GM10266 (cell line): Measurements from ENCODE around the gene DNAI1.

Experiments used
- DNase-seq: peaks from one replicate; pipeline ENCODE4 v3.0.0; 2012; ENCODE audit errors: extremely low spot score
- CTCF ChIP-seq: IDR thresholded peaks from 2 replicates; pipeline ENCODE4 v1.5.1; 2012; ENCODE audit warnings: mild to moderate bottlenecking, low read depth; ENCODE audit not compliant: control insufficient read depth, insufficient read depth; ENCODE audit errors: missing control alignments

Gene DNAI1

GRCh38 chr9:34451135-34451534, 7.5 kb upstream of the DNAI1 start:
- DNase-seq, result no peak
- no peak for TF ChIP-seq CTCF

DNA sequence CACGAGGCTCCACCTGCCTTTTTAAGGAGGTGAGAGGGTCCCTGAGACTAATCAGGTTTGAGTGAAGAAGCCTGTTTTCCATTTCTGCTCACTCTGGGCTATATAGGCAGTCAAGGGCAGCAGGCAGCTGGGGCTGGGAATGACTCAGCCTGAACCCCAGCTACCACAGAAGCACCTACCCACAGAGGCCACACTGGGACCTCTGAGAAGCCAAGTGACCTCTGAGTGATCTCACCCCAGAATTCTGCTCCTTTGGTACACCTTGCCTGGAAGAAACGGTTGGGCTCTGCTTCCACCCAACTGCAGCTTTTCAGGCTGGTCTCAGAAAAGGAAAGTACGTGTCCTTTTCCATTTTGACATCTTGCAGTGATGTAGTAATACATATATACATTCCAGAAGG, 7.1 kb upstream of the DNAI1 start:
- TF ChIP-seq CTCF, result no peak
- peak; percentile 52 for DNase-seq

GRCh38 chr9:34452568-34452967, 6.0 kb upstream of the DNAI1 start:
- no peak for TF ChIP-seq CTCF
- DNase-seq, result no peak

GRCh38 chr9:34454571-34455065, 4.0 kb upstream of the DNAI1 start:
- no peak for TF ChIP-seq CTCF

DNA sequence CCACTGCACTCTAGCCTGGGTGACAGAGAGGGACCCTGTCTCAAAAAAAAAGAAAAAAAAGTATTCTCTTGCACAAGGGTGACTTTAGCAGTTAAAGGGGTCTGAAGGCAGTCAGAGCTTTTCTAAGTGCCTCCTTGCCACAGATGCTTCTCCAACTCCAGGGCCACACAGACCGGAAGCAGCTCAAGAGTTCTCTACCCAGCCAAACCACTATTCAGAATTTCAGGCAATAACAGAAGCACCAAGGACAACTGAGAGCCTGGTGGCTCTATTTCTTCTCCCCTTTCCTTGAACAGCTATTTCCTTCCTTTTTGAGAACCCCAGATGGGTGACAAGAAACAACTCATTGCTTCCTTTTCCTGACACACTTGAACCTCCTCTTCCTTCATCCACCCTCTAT, 2.5 kb upstream of the DNAI1 start:
- no peak for TF ChIP-seq CTCF
- DNase-seq, result no peak

More at GRCh38 chr9:34454571-34455065, 4.0 kb upstream of the DNAI1 start:
- DNase-seq, result no peak

DNA sequence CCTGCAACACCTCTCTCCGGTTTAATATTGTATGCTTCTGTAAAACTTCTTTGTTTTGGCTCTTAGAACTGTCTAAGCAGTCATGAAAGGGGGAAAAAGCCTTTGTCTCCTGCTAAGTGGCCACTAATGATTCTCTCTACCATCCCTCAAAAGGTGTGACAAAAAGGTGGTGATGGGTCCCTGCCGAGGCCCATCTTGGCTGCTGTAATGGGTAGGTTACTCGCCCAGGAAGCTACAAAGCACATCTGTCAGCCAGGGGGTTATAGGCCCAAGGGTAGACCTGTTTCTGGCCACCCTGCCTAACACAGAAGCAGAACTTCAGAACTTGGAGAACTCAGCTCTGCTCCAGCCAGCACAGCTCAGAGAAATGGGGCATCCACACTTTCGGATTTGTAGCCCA, 1.9 kb upstream of the DNAI1 start:
- TF ChIP-seq CTCF, result no peak
- no peak for DNase-seq

DNA sequence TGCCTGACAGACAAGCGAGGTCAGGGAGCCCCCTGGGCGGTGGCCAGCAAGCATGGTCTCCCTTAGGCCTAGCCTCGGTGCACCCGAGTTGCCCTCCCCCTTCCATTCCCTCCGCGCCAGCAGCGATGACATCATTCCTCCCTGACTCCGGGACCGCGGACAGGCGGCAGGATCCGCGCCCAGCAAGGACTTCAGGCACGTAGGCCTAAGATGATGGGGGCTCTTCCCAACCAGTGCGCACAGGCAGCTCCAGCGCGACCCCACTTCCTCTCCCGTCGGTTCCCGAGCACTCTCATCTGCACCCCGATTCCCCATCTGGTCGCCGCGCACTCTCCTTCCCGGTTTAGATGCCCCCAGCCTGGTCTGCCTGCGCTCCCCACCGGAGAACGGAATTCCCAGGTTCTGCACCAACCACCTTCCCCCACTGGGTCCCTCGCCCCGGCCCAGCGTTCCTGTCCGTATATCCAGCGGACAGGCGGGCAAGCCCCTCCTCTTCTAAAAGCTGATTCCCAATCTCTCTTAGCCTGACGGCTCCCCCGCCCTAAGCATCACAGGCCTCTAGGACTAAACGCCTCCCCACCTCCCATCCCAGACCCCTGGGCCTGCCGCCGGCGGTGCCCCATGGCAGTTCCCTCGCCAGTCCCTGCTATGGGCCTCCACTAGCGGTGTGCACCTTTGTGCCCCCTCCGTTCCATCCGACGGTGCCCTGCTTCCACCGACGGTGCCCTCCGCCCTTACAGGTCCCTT, 1.2 kb upstream of the DNAI1 start:
- no peak for DNase-seq

More for the DNA sequence above, 1.2 kb upstream of the DNAI1 start:
- no peak for TF ChIP-seq CTCF
